Liver (tissue), 3 donors: ENCODE results near the gene TBC1D4.

Experiments used
- CTCF ChIP-seq: fragments of 150-350 bp; IDR thresholded peaks from 2 replicates; pipeline ENCODE4 v1.5.1; 2017; ENCODE audit warnings: improper control_type of control experiment, low read depth, low read length; ENCODE audit not compliant: missing input control
- GABPA ChIP-seq, 2 donors: IDR thresholded peaks in 1 of 2; conservative IDR thresholded peaks in 1 of 2; 2 replicates each; pipeline ENCODE4 v1.6.1; 2016; ENCODE audit warnings: antibody characterized with exemption in 2 of 2, mild to moderate bottlenecking in 1 of 2, moderate library complexity in 1 of 2
- HNF4A ChIP-seq, 2 donors: conservative IDR thresholded peaks; 2 replicates each; pipeline ENCODE4 v1.6.1; 2016; ENCODE audit warnings: antibody characterized with exemption in 2 of 2, mild to moderate bottlenecking in 2 of 2
- JUND ChIP-seq, 2 donors: IDR thresholded peaks; 2 replicates each; pipeline ENCODE4 v1.6.1; 2016; ENCODE audit warnings: antibody characterized with exemption in 2 of 2
- MAX ChIP-seq: IDR thresholded peaks from 2 replicates; pipeline ENCODE4 v1.6.1; 2016; ENCODE audit warnings: antibody characterized with exemption
- NR2F2 ChIP-seq: IDR thresholded peaks from 2 replicates; pipeline ENCODE4 v1.6.1; 2016; ENCODE audit warnings: antibody characterized with exemption
- RAD21 ChIP-seq, 2 donors: IDR thresholded peaks; 2 replicates each; pipeline ENCODE4 v1.6.1; 2016; ENCODE audit warnings: antibody characterized with exemption in 2 of 2, mild to moderate bottlenecking in 2 of 2
- REST ChIP-seq: IDR thresholded peaks from 2 replicates; pipeline ENCODE4 v1.6.1; 2016; ENCODE audit warnings: antibody characterized with exemption, mild to moderate bottlenecking
- SP1 ChIP-seq: IDR thresholded peaks from 2 replicates; pipeline ENCODE4 v1.6.1; 2018; ENCODE audit warnings: antibody characterized with exemption, mild to moderate bottlenecking
- TAF1 ChIP-seq: conservative IDR thresholded peaks from 2 replicates; pipeline ENCODE4 v1.6.1; 2016; ENCODE audit warnings: antibody characterized with exemption, mild to moderate bottlenecking
- YY1 ChIP-seq: IDR thresholded peaks from 2 replicates; pipeline ENCODE4 v1.6.1; 2016; ENCODE audit warnings: antibody characterized with exemption, mild to moderate bottlenecking
- TF ChIP-seq, protein P1 (sequence below): IDR thresholded peaks from 2 replicates; pipeline ENCODE4 v1.6.1; 2016; ENCODE audit warnings: antibody characterized with exemption
- donor health status: healthy.
- donor health status: healthy.

DNA sequence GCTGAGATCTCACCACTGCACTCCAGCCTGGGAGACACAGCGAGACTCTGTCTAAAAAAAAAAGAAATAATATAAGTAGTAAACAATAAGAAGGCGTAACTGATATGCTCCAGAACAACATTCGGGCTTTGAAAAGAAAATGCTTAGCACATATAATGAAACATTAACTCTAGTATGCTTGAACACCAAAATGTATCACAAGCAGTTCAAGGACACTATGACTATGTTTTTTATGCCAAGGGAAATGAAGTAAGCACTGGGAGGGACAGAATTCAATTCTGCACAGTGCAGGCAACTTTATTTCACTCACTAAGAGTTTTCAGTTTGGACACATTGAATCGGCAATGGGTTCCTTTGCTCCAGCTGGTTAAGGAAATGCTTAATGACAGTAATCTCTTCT is 178.7 kb downstream of the TBC1D4 start:
- TF ChIP-seq CTCF (no peak), NR2F2 (no peak), GABPA (IDR thresholded peaks at IDR 0.05 in 1 of 2, conservative IDR thresholded peaks at IDR 0.05 in 1 of 2) (no peak), SP1 (peak; percentile 46), MAX (no peak), YY1 (no peak), JUND (IDR thresholded peaks at IDR 0.05) (no peak), TAF1 (no peak), REST (no peak), RAD21 (IDR thresholded peaks at IDR 0.05) (no peak), HNF4A (conservative IDR thresholded peaks at IDR 0.05) (peak in 1 of 2 donors; percentile 11)
- TF ChIP-seq, protein P1, sequence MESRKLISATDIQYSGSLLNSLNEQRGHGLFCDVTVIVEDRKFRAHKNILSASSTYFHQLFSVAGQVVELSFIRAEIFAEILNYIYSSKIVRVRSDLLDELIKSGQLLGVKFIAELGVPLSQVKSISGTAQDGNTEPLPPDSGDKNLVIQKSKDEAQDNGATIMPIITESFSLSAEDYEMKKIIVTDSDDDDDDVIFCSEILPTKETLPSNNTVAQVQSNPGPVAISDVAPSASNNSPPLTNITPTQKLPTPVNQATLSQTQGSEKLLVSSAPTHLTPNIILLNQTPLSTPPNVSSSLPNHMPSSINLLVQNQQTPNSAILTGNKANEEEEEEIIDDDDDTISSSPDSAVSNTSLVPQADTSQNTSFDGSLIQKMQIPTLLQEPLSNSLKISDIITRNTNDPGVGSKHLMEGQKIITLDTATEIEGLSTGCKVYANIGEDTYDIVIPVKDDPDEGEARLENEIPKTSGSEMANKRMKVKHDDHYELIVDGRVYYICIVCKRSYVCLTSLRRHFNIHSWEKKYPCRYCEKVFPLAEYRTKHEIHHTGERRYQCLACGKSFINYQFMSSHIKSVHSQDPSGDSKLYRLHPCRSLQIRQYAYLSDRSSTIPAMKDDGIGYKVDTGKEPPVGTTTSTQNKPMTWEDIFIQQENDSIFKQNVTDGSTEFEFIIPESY = no peak
